Uterus (tissue), 2 donors: ENCODE measurements around the gene TXNRD2.
"Not testable (repeated sequence)": the region's sequence is repeated elsewhere in the genome, so short reads cannot be mapped to it uniquely, and the experiment has no call there.

Experiments used
- CTCF ChIP-seq, 4 experiments: fragments of 200-600 bp in 2 of 4; fragments of 450-650 bp in 2 of 4; sonication (generic) in 2 of 4; IDR thresholded peaks; one replicate each; pipeline ENCODE4 v1.5.1; 2016 to 2019; ENCODE audit warnings: antibody characterized with exemption in 4 of 4, mild to moderate bottlenecking in 2 of 4, moderate library complexity in 1 of 4
- POLR2A ChIP-seq, 2 donors: fragments of 450-650 bp; IDR thresholded peaks; one replicate each; pipeline ENCODE4 v1.6.1; 2016; ENCODE audit warnings: antibody characterized with exemption in 2 of 2, mild to moderate bottlenecking in 1 of 2, moderate library complexity in 1 of 2

DNA sequence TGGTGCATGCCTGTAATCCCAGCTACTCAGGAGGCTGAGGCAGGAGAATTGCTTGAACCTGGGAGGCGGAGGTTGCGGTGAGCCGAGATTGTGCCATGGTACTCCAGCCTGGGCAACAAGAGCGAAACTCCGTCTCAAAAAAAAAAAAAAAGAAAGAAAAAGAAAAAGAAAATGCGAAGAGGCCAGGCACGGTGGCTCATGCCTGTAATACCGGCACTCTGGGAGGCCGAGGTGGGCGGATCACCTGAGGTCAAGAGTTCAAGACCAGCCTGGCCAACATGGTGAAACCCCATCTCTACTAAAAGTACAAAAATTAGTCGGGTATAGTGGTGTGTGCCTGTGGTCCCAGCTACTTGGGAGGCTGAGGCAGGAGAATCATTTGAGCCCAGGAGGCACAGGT, 15.6 kb downstream of the TXNRD2 start:
- TF ChIP-seq POLR2A, CTCF (IDR thresholded peaks at IDR 0.05): not testable (repeated sequence)
